ENCODE measurements around the gene HIP1. TPM values are rescaled to one million over a fixed set of nuclear protein-coding genes. Genes with fewer than 3 reads are reported as not detected.

Gene HIP1
- total RNA-seq, 4 donors from 2014 or later, result 3.2 to 9.5 (median 6.4) TPM

- no peak for DNase-seq
- Histone ChIP-seq H3K4me1 (peaks cover 0 to 5% (median 0%) of the 10 kb centered on the region in 3 donors), H3K4me3 (no peak overlapping the region), H3K27ac (peak overlapping the region in 2 of 4 donors; percentile 44 to 48), H3K9me3 (no peaks in the 10 kb centered on the region), H3K27me3 (no peaks in the 10 kb centered on the region), H3K36me3 (no peaks in the 10 kb centered on the region)
- WGBS, 2 donors, result 81 to 82% methylated on average over 10 of the region's 10 CpGs
- intact Hi-C loops (cut with DNase I), result no loop called here
- TF ChIP-seq POLR2A (IDR thresholded peaks at IDR 0.05), result no peak
- TF ChIP-seq CTCF (IDR thresholded peaks at IDR 0.05), result no peak
Measured at GRCh38 chr7:75658369-75658768, 80.4 kb downstream of the HIP1 start.

- H3K27me3 ChIP-seq, result no peaks in the 10 kb centered on the region
- intact Hi-C loops (cut with DNase I), result no loop called here
- H3K4me3 ChIP-seq, result no peak overlapping the region
- peak overlapping the region in 2 of 4 donors; percentile 44 to 48 for H3K27ac ChIP-seq
- 58 to 91% methylated on average over 6 of the region's 6 CpGs for WGBS, 2 donors
- H3K36me3 ChIP-seq, result no peaks in the 10 kb centered on the region
- DNase-seq, result no peak
- H3K9me3 ChIP-seq, result no peaks in the 10 kb centered on the region
- TF ChIP-seq POLR2A (IDR thresholded peaks at IDR 0.05) (no peak), CTCF (IDR thresholded peaks at IDR 0.05) (no peak)
- H3K4me1 ChIP-seq, result peaks cover 0 to 5% (median 0%) of the 10 kb centered on the region in 3 donors
Measured at GRCh38 chr7:75657866-75658265, 80.9 kb downstream of the HIP1 start.

GRCh38 chr7:75656740-75657139, 82.0 kb downstream of the HIP1 start:
- Histone ChIP-seq H3K4me1 (peaks cover 0 to 5% (median 0%) of the 10 kb centered on the region in 3 donors), H3K9me3 (no peaks in the 10 kb centered on the region), H3K4me3 (no peak overlapping the region), H3K27ac (peak overlapping the region in 1 of 4 donors; percentile 17), H3K27me3 (no peaks in the 10 kb centered on the region), H3K36me3 (no peaks in the 10 kb centered on the region)
- TF ChIP-seq POLR2A (IDR thresholded peaks at IDR 0.05), result no peak
- TF ChIP-seq CTCF (IDR thresholded peaks at IDR 0.05), result no peak
- intact Hi-C loops (cut with DNase I), result no loop called here
- DNase-seq, result no peak
- WGBS, 2 donors, result 81 to 89% methylated on average over 5 to 7 of the region's 7 CpGs

GRCh38 chr7:75655536-75655935, 83.2 kb downstream of the HIP1 start:
- DNase-seq, result no peak
- TF ChIP-seq POLR2A (IDR thresholded peaks at IDR 0.05), result no peak
- TF ChIP-seq CTCF (IDR thresholded peaks at IDR 0.05), result no peak
- H3K36me3 ChIP-seq, result no peaks in the 10 kb centered on the region
- H3K27me3 ChIP-seq, result no peaks in the 10 kb centered on the region
- H3K4me1 ChIP-seq, result peaks cover 0 to 11% (median 5%) of the 10 kb centered on the region in 3 donors
- WGBS, 2 donors, result 82 to 84% methylated on average over 2 of the region's 2 CpGs
- no peak overlapping the region for H3K27ac ChIP-seq
- intact Hi-C loops (cut with DNase I), result no loop called here
- H3K9me3 ChIP-seq, result no peaks in the 10 kb centered on the region
- H3K4me3 ChIP-seq, result no peak overlapping the region

GRCh38 chr7:75654855-75655254, 83.9 kb downstream of the HIP1 start:
- Histone ChIP-seq H3K4me3 (no peak overlapping the region), H3K27me3 (no peaks in the 10 kb centered on the region), H3K4me1 (peaks cover 0 to 18% (median 9%) of the 10 kb centered on the region in 3 donors), H3K27ac (no peak overlapping the region), H3K36me3 (no peaks in the 10 kb centered on the region), H3K9me3 (no peaks in the 10 kb centered on the region)
- DNase-seq, result no peak
- intact Hi-C loops (cut with DNase I), result no loop called here
- TF ChIP-seq POLR2A (IDR thresholded peaks at IDR 0.05) (no peak), CTCF (IDR thresholded peaks at IDR 0.05) (no peak)
- WGBS, 2 donors, result 67 to 86% methylated on average over 3 to 4 of the region's 4 CpGs

All from esophagus squamous epithelium (tissue), 5 donors.